Stimulated activated CD4-positive, alpha-beta T cell treated with anti-CD3 and anti-CD28 coated beads, TNF-alpha, amount 100 ng/mL, for 1 hour (primary cell): ENCODE measurements around the gene SPATA1.
A peak's percentile ranks its signal among the peaks of the same experiment; 100 is the strongest.
"Not testable (repeated sequence)": the region's sequence is repeated elsewhere in the genome, so short reads cannot be mapped to it uniquely, and the experiment has no call there.

Experiments
- DNase-seq, 3 donors: peaks; one replicate each; pipeline ENCODE4 v3.0.0-alpha.2; 2020; ENCODE audit warnings: low read depth in 3 of 3, low spot score in 1 of 3

SPATA1 gene

GRCh38 chr1:84506002-84506728, at the start of gene SPATA1, which contains the start of gene GNG5:
TSS of gene SPATA1 (plus strand) at chr1:84506386. CDS start at chr1:84516360, 9,974 bp downstream.
TSS of gene GNG5 (minus strand) at chr1:84506581. CDS start at chr1:84506091, 490 bp downstream.
- peak; percentile 94 to 96 (median 96) for DNase-seq

- DNase-seq: no peak
Observed at GRCh38 chr1:84462118-84462517, 44.1 kb upstream of the SPATA1 start.

GRCh38 chr1:84467298-84467697, 38.9 kb upstream of the SPATA1 start:
- DNase-seq: no peak

- no peak for DNase-seq
Observed at GRCh38 chr1:84476225-84476624, 30.0 kb upstream of the SPATA1 start.

- DNase-seq: peak; percentile 32 to 58 (median 47)
Observed at GRCh38 chr1:84478876-84479868, 27.0 kb upstream of the SPATA1 start, which contains the start of gene RPF1. TSS of gene RPF1 (plus strand) at chr1:84479266. CDS start at chr1:84479282, 16 bp downstream.

- DNase-seq: no peak
Observed at GRCh38 chr1:84479998-84480397, 26.2 kb upstream of the SPATA1 start.

GRCh38 chr1:84480650-84481049, 25.5 kb upstream of the SPATA1 start:
- no peak for DNase-seq

GRCh38 chr1:84481317-84481716, 24.9 kb upstream of the SPATA1 start:
- DNase-seq: no peak

GRCh38 chr1:84488107-84488506, 18.1 kb upstream of the SPATA1 start:
- DNase-seq: no peak

GRCh38 chr1:84489766-84490165, 16.4 kb upstream of the SPATA1 start:
- no peak for DNase-seq

- no peak for DNase-seq
Observed at GRCh38 chr1:84492726-84493125, 13.5 kb upstream of the SPATA1 start.

GRCh38 chr1:84493747-84494146, 12.4 kb upstream of the SPATA1 start:
- DNase-seq: no peak

GRCh38 chr1:84496498-84496897, 9.7 kb upstream of the SPATA1 start:
- DNase-seq: no peak

- DNase-seq: no peak
Observed at GRCh38 chr1:84497631-84498275, 8.4 kb upstream of the SPATA1 start.

GRCh38 chr1:84502927-84503326, 3.3 kb upstream of the SPATA1 start:
- DNase-seq: no peak

- DNase-seq: no peak
Observed at GRCh38 chr1:84504580-84505492, 1.4 kb upstream of the SPATA1 start.

- no peak for DNase-seq
Observed at GRCh38 chr1:84505493-84506001, 639 bp upstream of the SPATA1 start.

- no peak for DNase-seq
Observed at GRCh38 chr1:84506729-84507453, 705 bp downstream of the SPATA1 start.

GRCh38 chr1:84507887-84508286, 1.7 kb downstream of the SPATA1 start:
- DNase-seq: not testable (repeated sequence)
